Sigmoid colon (tissue), 4 donors: Measurements from ENCODE around the gene LPGAT1.

ENCODE experiments used
- CTCF ChIP-seq, 4 experiments: fragments of 450-650 bp in 3 of 4; fragments of 200-600 bp in 1 of 4; IDR thresholded peaks; one replicate each; pipeline ENCODE4 v1.5.1; 2016 to 2019; ENCODE audit warnings: antibody characterized with exemption in 4 of 4, mild to moderate bottlenecking in 3 of 4, moderate library complexity in 2 of 4
- EP300 ChIP-seq, 4 donors: sonication (generic); formaldehyde crosslinking; IDR thresholded peaks; one replicate each; pipeline ENCODE4 v1.6.1; 2017; ENCODE audit warnings: antibody characterized with exemption in 4 of 4
- POLR2A ChIP-seq, 2 donors: fragments of 450-650 bp; IDR thresholded peaks; one replicate each; pipeline ENCODE4 v1.6.1; 2016; ENCODE audit warnings: antibody characterized with exemption in 2 of 2, mild to moderate bottlenecking in 2 of 2, moderate library complexity in 2 of 2
- POLR2AphosphoS5 ChIP-seq, 4 donors: sonication (generic); formaldehyde crosslinking; IDR thresholded peaks; one replicate each; pipeline ENCODE4 v1.6.1; 2017; ENCODE audit warnings: antibody characterized with exemption in 4 of 4

- no peak for TF ChIP-seq POLR2A (IDR thresholded peaks at IDR 0.05)
- no peak for TF ChIP-seq CTCF (IDR thresholded peaks at IDR 0.05)
- no peak for TF ChIP-seq EP300 (IDR thresholded peaks at IDR 0.05)
- TF ChIP-seq POLR2AphosphoS5 (IDR thresholded peaks at IDR 0.05), result no peak
These were observed 108.0 kb downstream of the LPGAT1 start for GRCh38 chr1:211722277-211723175.
